H1 (cell line): ENCODE measurements around the gene EOLA1. TPM values are rescaled to one million over a fixed set of nuclear protein-coding genes. Genes with fewer than 3 reads are reported as not detected.
"Not testable (repeated sequence)": the region's sequence is repeated elsewhere in the genome, so short reads cannot be mapped to it uniquely, and the experiment has no call there.

ENCODE experiments used
- CTCF ChIA-PET: fragments of 300-600 bp; sonication (Branson Sonifier 250); formaldehyde crosslinking; loops from one replicate; lab custom pipeline; 2021; ENCODE audit not compliant: partially characterized antibody; lab: Charles Lee
- POLR2A ChIA-PET: fragments of 300-600 bp; sonication (Branson Sonifier 250); formaldehyde crosslinking; loops from one replicate; lab custom pipeline; 2021; ENCODE audit warnings: inconsistent platforms; ENCODE audit not compliant: partially characterized antibody; lab: Charles Lee
- DNase-seq, 2 experiments: peaks; one replicate each; pipeline versions ENCODE4 v3.0.0 to v3.0.0-alpha.2; 2010 to 2022; ENCODE audit warnings: low spot score in 2 of 2, low read depth in 1 of 2, mixed read lengths in 1 of 2
- FAIRE-seq: peaks from 2 replicates; lab custom pipeline; 2011; peaks lifted over from hg19 to GRCh38; lab: Jason Lieb, UNC
- H2AFZ ChIP-seq: 2 replicates; pipeline ENCODE4 v1.8.1; 2012; ENCODE audit warnings: low read length, inconsistent platforms
- H2AK5ac ChIP-seq: 2 replicates; pipeline ENCODE4 v1.6.1; 2013; ENCODE audit warnings: low read depth, low read length
- H2BK120ac ChIP-seq: replicated peaks from 2 replicates; pipeline ENCODE3; 2013; ENCODE audit warnings: low read depth, low read length, inconsistent platforms
- H2BK12ac ChIP-seq: 2 replicates; pipeline ENCODE4 v1.6.1; 2013; ENCODE audit warnings: low read depth, low read length
- H2BK15ac ChIP-seq: 2 replicates; pipeline ENCODE4 v1.6.1; 2013; ENCODE audit warnings: low read length
- H2BK20ac ChIP-seq: 2 replicates; pipeline ENCODE4 v1.6.1; 2013; ENCODE audit warnings: low read length
- H2BK5ac ChIP-seq: 2 replicates; pipeline ENCODE4 v1.6.1; 2013; ENCODE audit warnings: low read depth, low read length
- H3K14ac ChIP-seq: 2 replicates; pipeline ENCODE4 v1.6.1; 2013; ENCODE audit warnings: inconsistent platforms; ENCODE audit not compliant: insufficient read length
- H3K18ac ChIP-seq: 2 replicates; pipeline ENCODE4 v1.6.1; 2013; ENCODE audit warnings: low read length; ENCODE audit errors: extremely low read depth
- H3K23ac ChIP-seq: 2 replicates; pipeline ENCODE4 v1.6.1; 2013; ENCODE audit warnings: inconsistent platforms; ENCODE audit not compliant: insufficient read length
- H3K23me2 ChIP-seq: 2 replicates; pipeline ENCODE4 v1.6.1; 2013; ENCODE audit warnings: low read depth, low read length
- H3K27ac ChIP-seq: 2 replicates; pipeline ENCODE4 v1.6.1; 2011; ENCODE audit warnings: low read depth, low read length, inconsistent platforms
- H3K27me3 ChIP-seq, 4 experiments: replicated peaks in 1 of 4; 1 replicate in 1 of 4; 2 replicates in 3 of 4; pipeline versions ENCODE4 v1.6.1 to v1.8.1; 2011 to 2013; ENCODE audit warnings: low read length in 3 of 4, mild to moderate bottlenecking in 3 of 4, inconsistent platforms in 2 of 4, mixed read lengths in 2 of 4, moderate library complexity in 1 of 4; ENCODE audit not compliant: control insufficient read depth in 3 of 4, insufficient read depth in 3 of 4; ENCODE audit errors: extremely low read depth in 1 of 4
- H3K36me3 ChIP-seq, 4 experiments: 2 replicates each; pipeline versions ENCODE4 v1.6.1 to v1.8.1; 2011 to 2013; ENCODE audit warnings: mild to moderate bottlenecking in 4 of 4, low read length in 3 of 4, moderate library complexity in 2 of 4, control low read depth in 1 of 4, inconsistent platforms in 1 of 4; ENCODE audit not compliant: insufficient read depth in 4 of 4, control insufficient read depth in 2 of 4
- H3K4ac ChIP-seq: replicated peaks from 2 replicates; pipeline ENCODE3; 2013; ENCODE audit warnings: low read length, low read depth, mixed read lengths, inconsistent platforms; ENCODE audit not compliant: insufficient read length
- H3K4me1 ChIP-seq, 4 experiments: replicated peaks in 1 of 4; 1 replicate in 1 of 4; 2 replicates in 3 of 4; pipeline versions ENCODE4 v1.6.1 to v1.8.1; 2011 to 2013; ENCODE audit warnings: low read length in 3 of 4, inconsistent platforms in 2 of 4, mixed read lengths in 1 of 4; ENCODE audit not compliant: insufficient read depth in 4 of 4, control insufficient read depth in 3 of 4
- H3K4me2 ChIP-seq, 2 experiments: 2 replicates each; pipeline versions ENCODE4 v1.6.1 to v1.8.1; 2011 to 2013; ENCODE audit warnings: low read depth in 2 of 2, low read length in 2 of 2, control low read depth in 1 of 2, inconsistent platforms in 1 of 2, mild to moderate bottlenecking in 1 of 2; ENCODE audit not compliant: insufficient read depth in 1 of 2
- H3K4me3 ChIP-seq, 4 experiments: fragments of 200-600, 300-600 bp in 1 of 4; sonication (generic), shearing (Covaris generic), sonication (Bioruptor Twin) in 1 of 4; 2 replicates each; pipeline versions ENCODE4 v1.5.1 to v1.8.1; 2011 to 2016; ENCODE audit warnings: low read length in 4 of 4, low read depth in 3 of 4, control low read depth in 2 of 4, inconsistent platforms in 2 of 4, mild to moderate bottlenecking in 2 of 4, mixed read lengths in 1 of 4, moderate library complexity in 1 of 4; ENCODE audit not compliant: insufficient read depth in 2 of 4; ENCODE audit errors: extremely low read depth in 1 of 4
- H3K56ac ChIP-seq: replicated peaks from 2 replicates; pipeline ENCODE3; 2013; ENCODE audit warnings: low read depth, mild to moderate bottlenecking, mixed read lengths, low read length, inconsistent platforms; ENCODE audit not compliant: insufficient read length
- H3K79me1 ChIP-seq: 2 replicates; pipeline ENCODE4 v1.6.1; 2013; ENCODE audit warnings: low read depth, low read length, control low read depth
- H3K79me2 ChIP-seq, 2 experiments: 2 replicates each; pipeline versions ENCODE4 v1.6.1 to v1.8.1; 2012 to 2013; ENCODE audit warnings: low read length in 2 of 2, mild to moderate bottlenecking in 2 of 2, inconsistent platforms in 1 of 2; ENCODE audit not compliant: insufficient read depth in 2 of 2, control insufficient read depth in 1 of 2
- H3K9ac ChIP-seq, 4 experiments: replicated peaks in 1 of 4; 1 replicate in 1 of 4; 2 replicates in 3 of 4; pipeline versions ENCODE4 v1.6.1 to v1.8.1; 2011 to 2013; ENCODE audit warnings: low read depth in 3 of 4, low read length in 3 of 4, control low read depth in 2 of 4, mild to moderate bottlenecking in 2 of 4, moderate library complexity in 2 of 4, inconsistent platforms in 1 of 4; ENCODE audit errors: extremely low read depth in 1 of 4
- H3K9me3 ChIP-seq, 2 experiments: 2 replicates each; pipeline versions ENCODE4 v1.6.1 to v1.8.1; 2012 to 2013; ENCODE audit warnings: mild to moderate bottlenecking in 2 of 2, moderate library complexity in 2 of 2, control low read depth in 1 of 2, inconsistent platforms in 1 of 2, low read depth in 1 of 2, low read length in 1 of 2, mixed read lengths in 1 of 2; ENCODE audit not compliant: insufficient read depth in 2 of 2
- H4K20me1 ChIP-seq, 2 experiments: replicated peaks in 1 of 2; 2 replicates each; pipeline versions ENCODE3 to v1.8.1; 2011 to 2013; ENCODE audit warnings: inconsistent platforms in 2 of 2, low read length in 2 of 2, mild to moderate bottlenecking in 1 of 2; ENCODE audit not compliant: insufficient read depth in 2 of 2, control insufficient read depth in 1 of 2
- H4K5ac ChIP-seq: 2 replicates; pipeline ENCODE4 v1.6.1; 2013; ENCODE audit warnings: low read length, low read depth, mixed read lengths, inconsistent platforms; ENCODE audit not compliant: insufficient read length
- H4K8ac ChIP-seq: 2 replicates; pipeline ENCODE4 v1.8.0; 2013; ENCODE audit warnings: mild to moderate bottlenecking, moderate library complexity, low read length, inconsistent platforms; ENCODE audit not compliant: insufficient read depth; ENCODE audit errors: extremely low read depth
- H4K91ac ChIP-seq: replicated peaks from 2 replicates; pipeline ENCODE3; 2013; ENCODE audit warnings: low read length, mixed read lengths, inconsistent platforms; ENCODE audit not compliant: insufficient read length
- CTBP2 ChIP-seq: IDR thresholded peaks from 2 replicates; pipeline ENCODE4 v1.7.0; 2011; ENCODE audit warnings: borderline replicate concordance, mild to moderate bottlenecking, moderate library complexity, mixed read lengths, low read length; ENCODE audit not compliant: insufficient read depth, insufficient read length
- EGR1 ChIP-seq: IDR thresholded peaks from 2 replicates; pipeline ENCODE4 v1.6.1; 2011; ENCODE audit warnings: low read depth, low read length, borderline replicate concordance
- GABPA ChIP-seq: IDR thresholded peaks from 2 replicates; pipeline ENCODE4 v1.6.1; 2011; ENCODE audit warnings: mild to moderate bottlenecking, low read length, moderate library complexity, borderline replicate concordance; ENCODE audit not compliant: insufficient read depth
- JUN ChIP-seq: IDR thresholded peaks from 2 replicates; pipeline ENCODE4 v1.6.1; 2011; ENCODE audit warnings: low read depth, mild to moderate bottlenecking, improper control_type of control experiment, low read length
- YY1 ChIP-seq: IDR thresholded peaks from 2 replicates; pipeline ENCODE4 v1.6.1; 2011; ENCODE audit warnings: low read depth, mild to moderate bottlenecking, low read length
- WGBS, 2 experiments: shearing (Covaris generic) in 1 of 2; methylation state at CpG; one replicate each; pipeline versions ENCODE4 v1.1.6 to v1.1.7; 2013 to 2015; ENCODE audit warnings: low lambda C conversion rate in 2 of 2, mixed read lengths in 2 of 2, inconsistent platforms in 1 of 2, low coverage in 1 of 2, missing lambda C conversion rate in 1 of 2; ENCODE audit not compliant: insufficient replicate concordance in 2 of 2, insufficient coverage in 1 of 2, insufficient read length in 1 of 2; ENCODE audit errors: extremely low coverage in 1 of 2, missing lambda C conversion rate in 1 of 2; 5-methylcytosine and 5-hydroxymethylcytosine counted together
- polyA plus RNA-seq, 7 experiments: library from polyadenylated mRNA; depleted of rRNA in 3 of 7; stranded (reverse) in 5 of 7; unstranded in 2 of 7; fragments of >200 nt in 5 of 7; fragments of 200-250 nt in 2 of 7; gene quantifications; 1 replicate in 5 of 7; 2 replicates in 1 of 7; 4 replicates in 1 of 7; pipeline versions ENCODE4 v1.2.1 to v1.2.3, GENCODE V29; 2011 to 2013; ENCODE audit warnings: missing spikeins in 2 of 7, mixed read lengths in 2 of 7
- total RNA-seq: library from RNA; stranded (reverse); fragmentation: NEBNext Ultra II Directional; extraction: Animal tissue kit (Norgen Biotek cat#: 25700); gene quantifications from 2 replicates; pipeline ENCODE4 v1.2.1, GENCODE V29; 2021
- TF ChIP-seq, protein P1 (sequence below): IDR thresholded peaks from 2 replicates; pipeline ENCODE4 v1.6.1; 2011; ENCODE audit warnings: low read length, improper control_type of control experiment

Gene EOLA1
- total and polyA plus RNA-seq, 2 of the 8 experiments (the other 6 are each of a cell fraction or from before 2014, with no cell fraction given): 5.4 to 7.6 TPM

DNA sequence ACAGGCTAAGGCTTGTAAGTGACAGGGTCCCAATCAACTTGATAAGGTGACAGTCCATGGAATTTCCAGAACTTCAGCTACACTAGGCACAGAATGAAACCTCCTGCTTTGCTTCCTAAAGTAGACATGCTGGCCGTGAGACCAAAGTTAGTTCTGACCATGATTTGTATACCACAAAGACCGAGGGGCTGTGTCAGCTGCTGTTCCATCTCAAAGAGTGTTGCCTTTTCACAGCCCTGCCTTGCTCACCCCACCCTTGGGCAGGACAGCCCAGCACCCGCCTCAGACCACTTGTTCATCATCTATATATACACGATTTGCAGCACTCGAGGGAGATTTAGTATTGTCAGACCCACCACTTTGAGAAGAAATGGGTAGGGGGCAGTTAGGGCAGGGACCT lies 41.0 kb upstream of the EOLA1 start (continued):
- no peak for TF ChIP-seq GABPA
- TF ChIP-seq EGR1: no peak
- no peak for TF ChIP-seq YY1
- no peak for TF ChIP-seq CTBP2
- TF ChIP-seq, protein P1, sequence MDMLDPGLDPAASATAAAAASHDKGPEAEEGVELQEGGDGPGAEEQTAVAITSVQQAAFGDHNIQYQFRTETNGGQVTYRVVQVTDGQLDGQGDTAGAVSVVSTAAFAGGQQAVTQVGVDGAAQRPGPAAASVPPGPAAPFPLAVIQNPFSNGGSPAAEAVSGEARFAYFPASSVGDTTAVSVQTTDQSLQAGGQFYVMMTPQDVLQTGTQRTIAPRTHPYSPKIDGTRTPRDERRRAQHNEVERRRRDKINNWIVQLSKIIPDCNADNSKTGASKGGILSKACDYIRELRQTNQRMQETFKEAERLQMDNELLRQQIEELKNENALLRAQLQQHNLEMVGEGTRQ: no peak
- no peak for TF ChIP-seq JUN

DNA sequence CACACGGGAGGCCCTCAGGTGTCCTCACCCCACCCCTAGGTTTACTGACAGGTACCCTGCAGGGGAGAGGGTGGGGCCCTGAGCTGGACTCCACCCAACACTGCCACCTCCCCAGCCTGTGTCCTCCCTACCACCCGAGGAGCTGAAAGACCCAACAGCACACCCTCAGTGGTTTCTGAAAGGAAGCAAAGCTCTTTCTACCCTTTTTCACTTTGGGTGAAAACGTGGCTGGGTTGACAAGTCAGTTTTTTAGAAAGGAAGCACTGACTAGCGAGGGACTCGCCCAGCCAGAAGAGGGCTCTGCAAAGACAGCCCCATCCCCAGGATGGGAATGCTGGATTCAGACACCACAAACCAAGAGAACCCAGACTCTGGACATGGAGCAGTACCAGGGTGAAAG lies 37.9 kb upstream of the EOLA1 start:
- H4K20me1 ChIP-seq, H3K4me2 ChIP-seq, POLR2A ChIA-PET, H2AK5ac ChIP-seq, H3K56ac ChIP-seq, H2AFZ ChIP-seq, H3K9me3 ChIP-seq, H3K14ac ChIP-seq, H3K79me2 ChIP-seq, H2BK20ac ChIP-seq, H2BK5ac ChIP-seq, H4K8ac ChIP-seq, H3K18ac ChIP-seq, H3K23me2 ChIP-seq, H2BK12ac ChIP-seq, H2BK15ac ChIP-seq, H4K91ac ChIP-seq, FAIRE-seq, H3K4ac ChIP-seq, H2BK120ac ChIP-seq, H3K9ac ChIP-seq, H3K4me3 ChIP-seq, H3K27me3 ChIP-seq, H3K27ac ChIP-seq, H3K4me1 ChIP-seq, H4K5ac ChIP-seq, CTCF ChIA-PET, H3K23ac ChIP-seq, DNase-seq, H3K79me1 ChIP-seq, H3K36me3 ChIP-seq: not testable (repeated sequence)
- WGBS, 2 experiments: no CpG with 5 or more reads among the region's 5 CpGs
